Measurements from ENCODE around the gene NUP107. TPM values are rescaled to one million over a fixed set of nuclear protein-coding genes. Genes with fewer than 3 reads are reported as not detected.

The NUP107 gene
- total and polyA plus RNA-seq, 4 experiments from 2014 or later = 25.9 to 70.7 (median 54.4) TPM

DNA sequence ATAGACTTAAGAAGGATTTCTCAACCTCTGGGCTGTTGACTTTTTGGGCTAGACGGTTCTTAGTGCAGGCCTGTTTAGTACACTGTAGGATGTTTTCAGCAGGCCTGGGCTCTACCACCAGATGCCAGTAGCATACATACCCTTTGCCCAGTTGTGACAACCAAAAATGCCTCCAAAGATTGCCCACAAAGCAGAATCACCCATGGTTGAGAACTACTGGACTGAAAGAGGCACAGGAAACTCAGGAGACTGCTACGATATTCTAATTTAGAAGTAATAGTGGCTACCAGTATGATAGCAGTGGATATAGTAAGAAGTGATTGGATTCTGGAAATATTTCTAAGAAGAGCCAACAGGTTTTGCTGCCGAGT lies 74.6 kb downstream of the NUP107 start:
- Mint-ChIP-seq H3K4me1 (no peaks in the 10 kb centered on the region), H3K27ac (peak overlapping the region in 3 of 7 donors; percentile 3 to 26 (median 17)), H3K27me3 (no peaks in the 10 kb centered on the region), H3K36me3 (peaks cover 41 to 55% of the 10 kb centered on the region in 2 donors), H3K4me3 (no peak overlapping the region), H3K9me3 (no peaks in the 10 kb centered on the region)
- ChIA-PET CTCF (ENCODE audit: partially characterized antibody) (no interaction called here), POLR2A (ENCODE audit: partially characterized antibody) (no interaction called here)
- no peak overlapping the region for H3K4me3 ChIP-seq (ENCODE audit: low read length in 2 of 2)
- DNase-seq = no peak
- intact Hi-C loops (cut with micrococcal nuclease) = no loop called here
- no peaks in the 10 kb centered on the region for H3K36me3 ChIP-seq (ENCODE audit: insufficient read depth, low read length)
- H3K4me1 ChIP-seq (ENCODE audit: insufficient read depth, low read length) = no peaks in the 10 kb centered on the region
- H3K9me3 ChIP-seq (ENCODE audit: control insufficient read depth in 1 of 2, low read length in 2 of 2) = no peaks in the 10 kb centered on the region
- H3K27me3 ChIP-seq (ENCODE audit: insufficient read depth, low read length) = no peaks in the 10 kb centered on the region
- H3K27ac ChIP-seq (ENCODE audit: low read depth, low read length) = no peak overlapping the region

DNA sequence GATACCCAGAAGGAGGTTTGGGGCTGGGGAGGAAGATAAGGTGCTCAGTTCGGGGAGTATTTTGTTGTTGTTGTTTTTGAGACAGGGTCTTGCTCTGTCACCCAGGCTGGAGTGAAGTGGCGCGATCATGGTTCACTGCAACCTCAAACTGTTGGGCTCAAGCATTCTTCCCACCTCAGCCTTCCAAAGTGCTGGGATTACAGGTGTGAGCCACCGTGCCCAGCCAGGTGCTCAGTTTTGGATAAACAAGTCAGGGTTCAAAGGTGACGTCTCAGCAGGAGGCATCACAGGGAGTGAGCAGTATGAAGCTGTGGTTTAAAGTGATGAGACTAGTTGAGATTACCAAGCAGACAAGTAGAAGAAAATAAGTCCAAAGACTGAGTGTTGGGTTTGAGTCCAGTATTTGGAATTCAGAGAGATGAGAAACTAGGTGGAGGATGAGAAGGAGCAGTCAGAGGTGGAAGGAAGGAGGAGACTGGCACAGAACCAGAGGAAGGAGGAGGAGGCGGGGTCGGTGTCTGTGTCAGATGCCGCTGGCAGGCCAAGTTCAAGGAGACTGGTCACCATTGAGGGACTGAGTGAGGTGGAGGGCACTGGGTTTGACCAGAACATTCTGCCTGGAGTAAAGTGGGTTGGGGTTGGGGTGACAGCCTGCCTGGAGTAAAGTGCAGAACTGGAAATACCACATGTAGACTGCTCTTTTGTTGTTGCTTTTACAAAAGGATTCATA lies 75.3 kb downstream of the NUP107 start:
- H3K4me1 Mint-ChIP-seq = no peaks in the 10 kb centered on the region
- no peak for DNase-seq
- Histone ChIP-seq H3K36me3 (ENCODE audit: insufficient read depth, low read length) (peaks cover 4% of the 10 kb centered on the region), H3K9me3 (ENCODE audit: control insufficient read depth in 1 of 2, low read length in 2 of 2) (no peaks in the 10 kb centered on the region), H3K4me3 (ENCODE audit: low read length in 2 of 2) (no peak overlapping the region), H3K4me1 (ENCODE audit: insufficient read depth, low read length) (no peaks in the 10 kb centered on the region), H3K27ac (ENCODE audit: low read depth, low read length) (no peak overlapping the region), H3K27me3 (ENCODE audit: insufficient read depth, low read length) (no peaks in the 10 kb centered on the region)
- peaks cover 42 to 57% of the 10 kb centered on the region in 2 donors for H3K36me3 Mint-ChIP-seq
- H3K27ac Mint-ChIP-seq = peak overlapping the region in 4 of 7 donors; percentile 5 to 75 (median 22)
- H3K9me3 Mint-ChIP-seq = no peaks in the 10 kb centered on the region
- intact Hi-C loops (cut with micrococcal nuclease) = no loop called here
- ChIA-PET CTCF (ENCODE audit: partially characterized antibody) (no interaction called here), POLR2A (ENCODE audit: partially characterized antibody) (no interaction called here)
- no peaks in the 10 kb centered on the region for H3K27me3 Mint-ChIP-seq
- H3K4me3 Mint-ChIP-seq = peak overlapping the region in 1 of 8 donors; percentile 2

- H3K4me1 Mint-ChIP-seq = no peaks in the 10 kb centered on the region
- no peaks in the 10 kb centered on the region for H3K9me3 ChIP-seq (ENCODE audit: control insufficient read depth in 1 of 2, low read length in 2 of 2)
- peak overlapping the region in 1 of 7 donors; percentile 34 for H3K27ac Mint-ChIP-seq
- CTCF ChIA-PET (ENCODE audit: partially characterized antibody) = no interaction called here
- peaks cover 38 to 52% of the 10 kb centered on the region in 2 donors for H3K36me3 Mint-ChIP-seq
- H3K27me3 ChIP-seq (ENCODE audit: insufficient read depth, low read length) = no peaks in the 10 kb centered on the region
- POLR2A ChIA-PET (ENCODE audit: partially characterized antibody) = no interaction called here
- H3K36me3 ChIP-seq (ENCODE audit: insufficient read depth, low read length) = peaks cover 4% of the 10 kb centered on the region
- H3K4me1 ChIP-seq (ENCODE audit: insufficient read depth, low read length) = no peaks in the 10 kb centered on the region
- H3K4me3 ChIP-seq (ENCODE audit: low read length in 2 of 2) = no peak overlapping the region
- intact Hi-C loops (cut with micrococcal nuclease) = no loop called here
- no peak overlapping the region for H3K27ac ChIP-seq (ENCODE audit: low read depth, low read length)
- H3K9me3 Mint-ChIP-seq = no peaks in the 10 kb centered on the region
- no peak overlapping the region for H3K4me3 Mint-ChIP-seq
- no peaks in the 10 kb centered on the region for H3K27me3 Mint-ChIP-seq
- no peak for DNase-seq
These were observed 75.9 kb downstream of the NUP107 start for GRCh38 chr12:68762691-68763090.

DNA sequence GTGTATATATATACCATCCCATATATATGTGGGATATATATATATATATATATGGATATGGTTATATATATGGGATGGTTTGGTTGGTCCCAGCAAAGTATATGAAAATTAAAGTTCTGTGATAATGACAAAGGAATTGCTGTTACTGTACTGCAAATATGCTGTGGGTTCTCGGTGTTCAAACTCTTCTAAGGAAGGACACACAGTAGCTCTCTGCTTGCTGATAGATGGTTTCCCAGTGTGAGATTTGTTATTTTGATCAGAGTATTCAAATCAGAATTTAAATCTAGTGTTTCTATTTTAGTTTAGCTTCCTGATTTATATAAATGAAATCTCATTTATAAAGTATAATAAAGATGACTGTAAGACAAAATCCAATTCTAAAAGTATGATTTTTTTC lies 78.9 kb downstream of the NUP107 start:
- Histone ChIP-seq H3K27me3 (ENCODE audit: insufficient read depth, low read length) (no peaks in the 10 kb centered on the region), H3K4me1 (ENCODE audit: insufficient read depth, low read length) (no peaks in the 10 kb centered on the region), H3K4me3 (ENCODE audit: low read length in 2 of 2) (no peak overlapping the region), H3K36me3 (ENCODE audit: insufficient read depth, low read length) (peaks cover 4% of the 10 kb centered on the region), H3K27ac (ENCODE audit: low read depth, low read length) (no peak overlapping the region), H3K9me3 (ENCODE audit: control insufficient read depth in 1 of 2, low read length in 2 of 2) (no peaks in the 10 kb centered on the region)
- no peak for DNase-seq
- intact Hi-C loops (cut with micrococcal nuclease) = no loop called here
- Mint-ChIP-seq H3K4me3 (no peak overlapping the region), H3K36me3 (peaks cover 24 to 42% of the 10 kb centered on the region in 2 donors), H3K4me1 (peaks cover 0 to 2% (median 0%) of the 10 kb centered on the region in 4 donors), H3K27ac (no peak overlapping the region), H3K27me3 (no peaks in the 10 kb centered on the region), H3K9me3 (no peaks in the 10 kb centered on the region)
- ChIA-PET POLR2A (ENCODE audit: partially characterized antibody) (no interaction called here), CTCF (ENCODE audit: partially characterized antibody) (no interaction called here)

DNA sequence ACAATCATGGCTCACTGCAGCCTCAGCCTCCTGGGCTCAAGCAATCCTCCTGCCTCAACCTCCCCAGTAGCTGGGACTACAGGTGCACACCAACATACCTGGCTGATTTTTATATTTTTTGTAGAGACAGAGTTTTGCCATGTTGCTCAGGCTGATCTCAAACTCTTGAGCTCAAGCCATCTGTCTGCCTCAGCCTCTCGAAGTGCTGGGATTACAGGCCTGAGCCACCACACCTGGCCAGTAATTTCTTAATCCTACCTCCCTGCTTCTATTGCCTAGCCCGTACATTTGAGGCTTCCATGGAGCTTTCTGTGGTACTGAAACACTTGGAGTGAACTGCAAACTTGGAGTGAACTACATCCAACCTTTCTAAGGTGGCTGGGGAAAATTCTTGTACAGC lies 79.9 kb downstream of the NUP107 start:
- no peaks in the 10 kb centered on the region for H3K9me3 Mint-ChIP-seq
- no peaks in the 10 kb centered on the region for H3K4me1 ChIP-seq (ENCODE audit: insufficient read depth, low read length)
- no peak overlapping the region for H3K27ac ChIP-seq (ENCODE audit: low read depth, low read length)
- intact Hi-C loops (cut with micrococcal nuclease) = no loop called here
- peaks cover 4% of the 10 kb centered on the region for H3K36me3 ChIP-seq (ENCODE audit: insufficient read depth, low read length)
- POLR2A ChIA-PET (ENCODE audit: partially characterized antibody) = no interaction called here
- no peaks in the 10 kb centered on the region for H3K9me3 ChIP-seq (ENCODE audit: control insufficient read depth in 1 of 2, low read length in 2 of 2)
- H3K36me3 Mint-ChIP-seq = peaks cover 17 to 35% of the 10 kb centered on the region in 2 donors
- H3K4me1 Mint-ChIP-seq = peaks cover 0 to 5% (median 0%) of the 10 kb centered on the region in 4 donors
- DNase-seq = no peak
- H3K27me3 Mint-ChIP-seq = no peaks in the 10 kb centered on the region
- CTCF ChIA-PET (ENCODE audit: partially characterized antibody) = interaction anchor here (0.6 kb wide), 1 partner anchor 240 kb away, joined by 3 read pairs; no protein-coding TSS in a partner anchor
- H3K4me3 ChIP-seq (ENCODE audit: low read length in 2 of 2) = no peak overlapping the region
- H3K4me3 Mint-ChIP-seq = no peak overlapping the region
- no peak overlapping the region for H3K27ac Mint-ChIP-seq
- H3K27me3 ChIP-seq (ENCODE audit: insufficient read depth, low read length) = no peaks in the 10 kb centered on the region

- intact Hi-C loops (cut with micrococcal nuclease) = no loop called here
- Mint-ChIP-seq H3K27me3 (no peaks in the 10 kb centered on the region), H3K27ac (peak overlapping the region in 1 of 7 donors; percentile 36), H3K36me3 (peaks cover 16 to 30% of the 10 kb centered on the region in 2 donors), H3K9me3 (no peaks in the 10 kb centered on the region), H3K4me1 (peaks cover 0 to 5% (median 0%) of the 10 kb centered on the region in 4 donors), H3K4me3 (no peak overlapping the region)
- no peaks in the 10 kb centered on the region for H3K4me1 ChIP-seq (ENCODE audit: insufficient read depth, low read length)
- DNase-seq = no peak
- CTCF ChIA-PET (ENCODE audit: partially characterized antibody) = interaction anchor here (0.6 kb wide), 1 partner anchor 241 kb away, joined by 3 read pairs; no protein-coding TSS in a partner anchor
- no peaks in the 10 kb centered on the region for H3K27me3 ChIP-seq (ENCODE audit: insufficient read depth, low read length)
- peaks cover 4% of the 10 kb centered on the region for H3K36me3 ChIP-seq (ENCODE audit: insufficient read depth, low read length)
- H3K9me3 ChIP-seq (ENCODE audit: control insufficient read depth in 1 of 2, low read length in 2 of 2) = no peaks in the 10 kb centered on the region
- no peak overlapping the region for H3K4me3 ChIP-seq (ENCODE audit: low read length in 2 of 2)
- H3K27ac ChIP-seq (ENCODE audit: low read depth, low read length) = no peak overlapping the region
- POLR2A ChIA-PET (ENCODE audit: partially characterized antibody) = no interaction called here
These were observed 80.4 kb downstream of the NUP107 start for GRCh38 chr12:68767191-68767590.

GRCh38 chr12:68768431-68768939 lies 81.7 kb downstream of the NUP107 start:
- no peak overlapping the region for H3K27ac Mint-ChIP-seq
- no peak overlapping the region for H3K27ac ChIP-seq (ENCODE audit: low read depth, low read length)
- peaks cover 4% of the 10 kb centered on the region for H3K36me3 ChIP-seq (ENCODE audit: insufficient read depth, low read length)
- no peaks in the 10 kb centered on the region for H3K27me3 ChIP-seq (ENCODE audit: insufficient read depth, low read length)
- no peaks in the 10 kb centered on the region for H3K27me3 Mint-ChIP-seq
- no peak for DNase-seq
- H3K9me3 ChIP-seq (ENCODE audit: control insufficient read depth in 1 of 2, low read length in 2 of 2) = no peaks in the 10 kb centered on the region
- CTCF ChIA-PET (ENCODE audit: partially characterized antibody) = no interaction called here
- no peaks in the 10 kb centered on the region for H3K9me3 Mint-ChIP-seq
- POLR2A ChIA-PET (ENCODE audit: partially characterized antibody) = no interaction called here
- intact Hi-C loops (cut with micrococcal nuclease) = no loop called here
- H3K4me1 ChIP-seq (ENCODE audit: insufficient read depth, low read length) = peaks cover 12% of the 10 kb centered on the region
- no peak overlapping the region for H3K4me3 Mint-ChIP-seq
- H3K36me3 Mint-ChIP-seq = peaks cover 15 to 20% of the 10 kb centered on the region in 2 donors
- H3K4me3 ChIP-seq (ENCODE audit: low read length in 2 of 2) = no peak overlapping the region
- H3K4me1 Mint-ChIP-seq = peaks cover 9 to 14% (median 12%) of the 10 kb centered on the region in 4 donors
